ENCODE data around the gene TCEA3.

DNA sequence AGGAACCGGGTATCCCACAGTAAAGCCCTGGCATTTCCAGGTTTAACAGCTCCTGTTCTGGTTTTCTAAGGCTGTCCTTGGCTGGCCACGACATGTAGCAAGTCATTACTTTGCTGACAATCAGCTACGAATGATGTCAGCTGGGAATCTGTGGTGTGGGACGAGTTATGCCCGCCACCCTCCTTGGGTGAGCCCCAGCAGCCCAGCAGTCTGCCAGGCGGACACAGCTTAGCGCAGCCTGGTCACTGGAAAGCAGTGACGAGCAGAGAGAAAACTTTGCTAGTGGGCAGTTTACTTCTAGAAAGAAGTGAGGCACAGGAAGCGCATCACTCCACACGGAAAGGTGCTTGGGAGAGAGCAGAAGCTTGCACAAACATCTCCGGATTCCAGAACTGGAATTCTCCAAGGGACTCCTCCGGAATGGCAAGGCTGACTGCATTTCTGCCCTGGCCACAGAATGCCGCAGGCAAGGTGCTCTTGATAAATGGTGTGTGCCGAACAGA is 39.4 kb downstream of the TCEA3 start:
- TF ChIP-seq, protein P1, sequence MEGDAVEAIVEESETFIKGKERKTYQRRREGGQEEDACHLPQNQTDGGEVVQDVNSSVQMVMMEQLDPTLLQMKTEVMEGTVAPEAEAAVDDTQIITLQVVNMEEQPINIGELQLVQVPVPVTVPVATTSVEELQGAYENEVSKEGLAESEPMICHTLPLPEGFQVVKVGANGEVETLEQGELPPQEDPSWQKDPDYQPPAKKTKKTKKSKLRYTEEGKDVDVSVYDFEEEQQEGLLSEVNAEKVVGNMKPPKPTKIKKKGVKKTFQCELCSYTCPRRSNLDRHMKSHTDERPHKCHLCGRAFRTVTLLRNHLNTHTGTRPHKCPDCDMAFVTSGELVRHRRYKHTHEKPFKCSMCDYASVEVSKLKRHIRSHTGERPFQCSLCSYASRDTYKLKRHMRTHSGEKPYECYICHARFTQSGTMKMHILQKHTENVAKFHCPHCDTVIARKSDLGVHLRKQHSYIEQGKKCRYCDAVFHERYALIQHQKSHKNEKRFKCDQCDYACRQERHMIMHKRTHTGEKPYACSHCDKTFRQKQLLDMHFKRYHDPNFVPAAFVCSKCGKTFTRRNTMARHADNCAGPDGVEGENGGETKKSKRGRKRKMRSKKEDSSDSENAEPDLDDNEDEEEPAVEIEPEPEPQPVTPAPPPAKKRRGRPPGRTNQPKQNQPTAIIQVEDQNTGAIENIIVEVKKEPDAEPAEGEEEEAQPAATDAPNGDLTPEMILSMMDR (IDR thresholded peaks at IDR 0.05), result no peak
- TF ChIP-seq POLR2A (IDR thresholded peaks at IDR 0.05) (no peak), POLR2AphosphoS5 (IDR thresholded peaks at IDR 0.05) (no peak), EP300 (IDR thresholded peaks at IDR 0.05) (no peak)

Data from stomach (tissue), 4 donors.